IMR-90 (cell line): ENCODE results near the gene DENND5A. TPM values are rescaled to one million over a fixed set of nuclear protein-coding genes. Genes with fewer than 3 reads are reported as not detected.

ENCODE experiments used
- ATAC-seq: fragments of 200-7000 bp; cut with Tn5 transposase; 2 replicates; pipeline ENCODE4 v1.9.1; 2020; ENCODE audit warnings: low read depth, mild to moderate bottlenecking, moderate library complexity
- BruUV-seq: library from RNA; stranded (reverse); fragments of 400-500 nt; replicated peaks from 2 replicates; lab custom pipeline; 2021; lab: Mats Ljungman, UMichigan
- CTCF ChIA-PET: fragments of 300-600 bp; formaldehyde crosslinking; extraction: SDS; loops from one replicate; lab custom pipeline; 2021; ENCODE audit warnings: antibody characterized with exemption; lab: Yijun Ruan, JAX
- POLR2A ChIA-PET: fragments of 300-600 bp; sonication (Branson Sonifier 250); formaldehyde crosslinking; loops from one replicate; lab custom pipeline; 2022; ENCODE audit warnings: antibody characterized with exemption; ENCODE audit not compliant: unreplicated experiment; lab: Charles Lee
- DNase-seq: peaks from one replicate; pipeline ENCODE4 v3.0.0; 2013
- H2AFZ ChIP-seq: replicated peaks from 2 replicates; pipeline ENCODE3; 2013; ENCODE audit warnings: low read length, mild to moderate bottlenecking; ENCODE audit not compliant: poor library complexity
- H2AK5ac ChIP-seq: 2 replicates; pipeline ENCODE4 v1.6.1; 2013; ENCODE audit warnings: low read depth, low read length, inconsistent platforms
- H2AK9ac ChIP-seq: replicated peaks from 2 replicates; pipeline ENCODE3; 2013; ENCODE audit warnings: mild to moderate bottlenecking, low read depth, low read length, moderate library complexity; ENCODE audit not compliant: poor library complexity
- H2BK120ac ChIP-seq: 2 replicates; pipeline ENCODE4 v1.6.1; 2013; ENCODE audit warnings: low read depth, low read length, inconsistent platforms
- H2BK15ac ChIP-seq: 3 replicates; pipeline ENCODE4 v1.6.1; 2013; ENCODE audit warnings: low read depth, low read length, inconsistent platforms
- H2BK20ac ChIP-seq: 2 replicates; pipeline ENCODE4 v1.6.1; 2013; ENCODE audit warnings: low read depth, mild to moderate bottlenecking, inconsistent platforms, low read length, moderate library complexity
- H2BK5ac ChIP-seq: 2 replicates; pipeline ENCODE4 v1.6.1; 2013; ENCODE audit warnings: mild to moderate bottlenecking, low read depth, low read length, inconsistent platforms; ENCODE audit not compliant: poor library complexity, severe bottlenecking
- H3K14ac ChIP-seq: replicated peaks from 2 replicates; pipeline ENCODE4 v1.6.1; 2013; ENCODE audit warnings: low read depth, low read length, inconsistent platforms
- H3K18ac ChIP-seq: 2 replicates; pipeline ENCODE4 v1.6.1; 2013; ENCODE audit warnings: low read depth, low read length, control low read depth
- H3K23ac ChIP-seq: 2 replicates; pipeline ENCODE4 v1.6.1; 2013; ENCODE audit warnings: low read depth, low read length, inconsistent platforms
- H3K27ac ChIP-seq: 2 replicates; pipeline ENCODE4 v1.5.1; 2013; ENCODE audit warnings: mild to moderate bottlenecking, control low read depth, low read length; ENCODE audit not compliant: insufficient read depth
- H3K27me3 ChIP-seq: 2 replicates; pipeline ENCODE4 v1.6.1; 2013; ENCODE audit warnings: low read length; ENCODE audit not compliant: control insufficient read depth, insufficient read depth
- H3K36me3 ChIP-seq: 2 replicates; pipeline ENCODE4 v1.6.1; 2013; ENCODE audit warnings: low read length, mixed read lengths; ENCODE audit not compliant: control insufficient read depth, insufficient read depth
- H3K4ac ChIP-seq: 2 replicates; pipeline ENCODE4 v1.6.1; 2013; ENCODE audit warnings: low read depth, low read length, inconsistent platforms
- H3K4me1 ChIP-seq: 2 replicates; pipeline ENCODE4 v1.6.1; 2013; ENCODE audit warnings: low read length, mixed read lengths; ENCODE audit not compliant: control insufficient read depth, insufficient read depth
- H3K4me2 ChIP-seq: 2 replicates; pipeline ENCODE4 v1.6.1; 2013; ENCODE audit warnings: low read depth, mild to moderate bottlenecking, control low read depth, low read length, moderate library complexity
- H3K4me3 ChIP-seq: 2 replicates; pipeline ENCODE4 v1.5.1; 2013; ENCODE audit warnings: low read depth, mild to moderate bottlenecking, control low read depth, low read length, moderate library complexity; ENCODE audit not compliant: insufficient read depth
- H3K56ac ChIP-seq: 2 replicates; pipeline ENCODE4 v1.6.1; 2013; ENCODE audit warnings: low read length, inconsistent platforms; ENCODE audit not compliant: insufficient read depth; ENCODE audit errors: extremely low read depth
- H3K79me1 ChIP-seq, 2 experiments: 2 replicates each; pipeline ENCODE4 v1.6.1; 2013; ENCODE audit warnings: low read length in 2 of 2, inconsistent platforms in 1 of 2, low read depth in 1 of 2
- H3K9ac ChIP-seq: 2 replicates; pipeline ENCODE4 v1.6.1; 2013; ENCODE audit warnings: low read depth, low read length, control low read depth
- H3K9me1 ChIP-seq: 2 replicates; pipeline ENCODE4 v1.6.1; 2013; ENCODE audit warnings: low read length, inconsistent platforms; ENCODE audit not compliant: insufficient read depth
- H3K9me3 ChIP-seq: 2 replicates; pipeline ENCODE4 v1.6.1; 2013; ENCODE audit warnings: low read length; ENCODE audit not compliant: control insufficient read depth, insufficient read depth
- H4K20me1 ChIP-seq: 2 replicates; pipeline ENCODE4 v1.6.1; 2013; ENCODE audit warnings: low read length, inconsistent platforms; ENCODE audit not compliant: insufficient read depth
- H4K5ac ChIP-seq: 2 replicates; pipeline ENCODE4 v1.6.1; 2013; ENCODE audit warnings: mild to moderate bottlenecking, low read depth, low read length, control low read depth
- H4K8ac ChIP-seq, 2 experiments: 2 replicates each; pipeline ENCODE4 v1.6.1; 2013; ENCODE audit warnings: low read depth in 2 of 2, low read length in 2 of 2, control low read depth in 1 of 2, inconsistent platforms in 1 of 2
- H4K91ac ChIP-seq: 2 replicates; pipeline ENCODE4 v1.6.1; 2013; ENCODE audit warnings: low read depth, low read length, inconsistent platforms; ENCODE audit not compliant: insufficient read depth
- BHLHE40 ChIP-seq: fragments of 150-350 bp; IDR thresholded peaks from 2 replicates; pipeline ENCODE4 v1.6.1; 2016; ENCODE audit warnings: mild to moderate bottlenecking, low read depth, low read length
- CEBPB ChIP-seq: IDR thresholded peaks from 2 replicates; pipeline ENCODE4 v1.6.1; 2012; ENCODE audit warnings: low read depth, low read length, improper control_type of control experiment
- CHD1 ChIP-seq: IDR thresholded peaks from 2 replicates; pipeline ENCODE4 v1.6.1; 2012; ENCODE audit warnings: low read depth, low read length, improper control_type of control experiment
- ELK1 ChIP-seq: fragments of 150-350 bp; IDR thresholded peaks from 2 replicates; pipeline ENCODE4 v1.6.1; 2016; ENCODE audit warnings: low read depth, mild to moderate bottlenecking, low read length, moderate library complexity, borderline replicate concordance
- MAFK ChIP-seq: IDR thresholded peaks from 2 replicates; pipeline ENCODE4 v1.6.1; 2012; ENCODE audit warnings: low read depth, low read length, improper control_type of control experiment
- MAZ ChIP-seq: IDR thresholded peaks from 2 replicates; pipeline ENCODE4 v1.6.1; 2012; ENCODE audit warnings: low read depth, mild to moderate bottlenecking, low read length, improper control_type of control experiment, moderate library complexity, borderline replicate concordance
- NFE2L2 ChIP-seq: fragments of 150-350 bp; IDR thresholded peaks from 2 replicates; pipeline ENCODE4 v1.6.1; 2016; ENCODE audit warnings: low read depth, mild to moderate bottlenecking, low read length
- RCOR1 ChIP-seq: IDR thresholded peaks from 2 replicates; pipeline ENCODE4 v1.6.1; 2012; ENCODE audit warnings: mild to moderate bottlenecking, low read length, improper control_type of control experiment; ENCODE audit not compliant: insufficient replicate concordance
- RFX5 ChIP-seq: IDR thresholded peaks from 2 replicates; pipeline ENCODE4 v1.8.0; 2012; ENCODE audit warnings: low read depth, mild to moderate bottlenecking, low read length, moderate library complexity
- SMC3 ChIP-seq: fragments of 150-350 bp; IDR thresholded peaks from 2 replicates; pipeline ENCODE4 v1.6.1; 2016; ENCODE audit warnings: low read depth, mild to moderate bottlenecking, antibody characterized with exemption, low read length, moderate library complexity
- USF2 ChIP-seq: fragments of 150-350 bp; IDR thresholded peaks from 2 replicates; pipeline ENCODE4 v1.6.1; 2017; ENCODE audit warnings: mild to moderate bottlenecking, antibody characterized with exemption, low read length, low read depth
- WGBS, 2 experiments: methylation state at CpG; one replicate each; pipeline versions ENCODE4 v1.1.5 to v1.1.7; 2013; ENCODE audit warnings: missing lambda C conversion rate in 2 of 2; ENCODE audit not compliant: insufficient read length in 1 of 2; ENCODE audit errors: extremely low coverage in 2 of 2; 5-methylcytosine and 5-hydroxymethylcytosine counted together
- dilution Hi-C: fragments of 300-500 bp; cut with HindIII; formaldehyde crosslinking; loops from one replicate; pipeline ENCODE4 v1.14.3; 2018; ENCODE audit warnings: low sequenced_read_pairs; ENCODE audit not compliant: unreplicated experiment
- in situ Hi-C: fragments of 300-500 bp; cut with MboI; formaldehyde crosslinking; loops from 3 replicates; pipeline ENCODE4 v1.14.3; 2019; ENCODE audit warnings: low sequenced_read_pairs, inconsistent platforms, mixed read lengths
- intact Hi-C: fragments of 100-400 bp; cut with micrococcal nuclease; formaldehyde crosslinking; loops from 2 replicates; pipeline ENCODE4 v1.10.0; 2022
- polyA plus RNA-seq, 3 experiments: library from polyadenylated mRNA; depleted of rRNA; stranded (reverse); fragments of >200 nt; gene quantifications; 2 replicates each; pipeline ENCODE4 v1.2.3, GENCODE V29; 2012; ENCODE audit warnings: low replicate concordance in 1 of 3
- total RNA-seq: library from RNA; depleted of rRNA; stranded (reverse); fragments of >200 nt; gene quantifications from 2 replicates; pipeline ENCODE4 v1.2.3, GENCODE V29; 2012

Gene DENND5A
- total and polyA plus RNA-seq, 2 of the 4 experiments (the other 2 are of a cell fraction) = 179 to 192 TPM

- Histone ChIP-seq H2AK9ac (no peak overlapping the region), H3K23ac (no peak overlapping the region), H3K36me3 (peaks cover 23% of the 10 kb centered on the region), H3K27me3 (no peaks in the 10 kb centered on the region), H3K14ac (no peak overlapping the region), H3K56ac (no peak overlapping the region), H2BK120ac (no peak overlapping the region), H2AK5ac (no peak overlapping the region), H3K79me1 (peaks cover 30 to 38% of the 10 kb centered on the region in 2 experiments), H3K18ac (no peak overlapping the region), H3K4me1 (peaks cover 9% of the 10 kb centered on the region; the same call in 1 of the 2 replicates), H3K27ac (no peak overlapping the region), H2BK5ac (no peak overlapping the region), H3K4ac (no peak overlapping the region), H4K8ac (no peak overlapping the region), H3K9me3 (no peaks in the 10 kb centered on the region), H2BK15ac (no peak overlapping the region), H3K4me2 (no peak overlapping the region), H3K9ac (no peak overlapping the region), H4K5ac (no peak overlapping the region), H2BK20ac (no peak overlapping the region), H3K4me3 (no peak overlapping the region), H2AFZ (no peak overlapping the region), H4K91ac (no peak overlapping the region), H4K20me1 (peaks cover 9% of the 10 kb centered on the region; the same call in 1 of the 2 replicates), H3K9me1 (peaks cover 12% of the 10 kb centered on the region)
- ATAC-seq = no peak
- no TSS peak for BruUV-seq
- no CpG with 5 or more reads among the region's 5 CpGs for WGBS, 2 experiments
- no peak for DNase-seq
- in situ Hi-C loops = no loop called here
- ChIA-PET CTCF (no interaction called here), POLR2A (no interaction called here)
- no peak for TF ChIP-seq BHLHE40
- no peak for TF ChIP-seq CHD1
- no peak for TF ChIP-seq RCOR1
- TF ChIP-seq MAFK = no peak
- TF ChIP-seq CEBPB = no peak
- TF ChIP-seq SMC3 = no peak
- TF ChIP-seq USF2 = no peak
- TF ChIP-seq MAZ = no peak
- no peak for TF ChIP-seq RFX5
- no peak for TF ChIP-seq ELK1
- TF ChIP-seq NFE2L2 = no peak
- dilution Hi-C loops = no loop called here
- intact Hi-C loops = loop anchor here (5.0 to 10.0 kb wide), 3 partner anchors 135 to 242 kb away; partner anchors contain the start of gene IPO7
Measured at GRCh38 chr11:9172389-9172788, 92.8 kb downstream of the DENND5A start.
